Keratinocyte (primary cell): ENCODE results near the gene HOTAIR. TPM values are rescaled to one million over a fixed set of nuclear protein-coding genes. Genes with fewer than 3 reads are reported as not detected.
A peak's percentile ranks its signal among the peaks of the same experiment; 100 is the strongest.

Source experiments
- DNase-seq: peaks from one replicate; pipeline ENCODE4 v3.0.0-alpha.2; 2011; ENCODE audit warnings: low read depth, missing footprints, low spot score
- FAIRE-seq: peaks from 2 replicates; lab custom pipeline; 2011; peaks lifted over from hg19 to GRCh38; lab: Jason Lieb, UNC
- H2AFZ ChIP-seq: 2 replicates; pipeline ENCODE4 v1.6.0; 2012; ENCODE audit warnings: low read length, control low read depth, inconsistent platforms; ENCODE audit not compliant: control insufficient read depth
- H3K27ac ChIP-seq: 2 replicates; pipeline ENCODE4 v1.5.1; 2011; ENCODE audit warnings: low read length; ENCODE audit not compliant: control insufficient read depth, insufficient read depth
- H3K27me3 ChIP-seq: 3 replicates; pipeline ENCODE4 v1.6.0; 2011; ENCODE audit warnings: low read length; ENCODE audit not compliant: control insufficient read depth, insufficient read depth; ENCODE audit errors: extremely low read depth
- H3K36me3 ChIP-seq, 2 experiments: 2 replicates in 1 of 2; 3 replicates in 1 of 2; pipeline ENCODE4 v1.5.1; 2011; ENCODE audit warnings: low read length in 2 of 2, mild to moderate bottlenecking in 1 of 2; ENCODE audit not compliant: control insufficient read depth in 2 of 2, insufficient read depth in 2 of 2; ENCODE audit errors: extremely low read depth in 1 of 2
- H3K4me1 ChIP-seq: 3 replicates; pipeline ENCODE4 v1.5.1; 2011; ENCODE audit warnings: low read length; ENCODE audit not compliant: control insufficient read depth, insufficient read depth; ENCODE audit errors: extremely low read depth
- H3K4me2 ChIP-seq: 3 replicates; pipeline ENCODE4 v1.6.0; 2011; ENCODE audit warnings: low read depth, low read length; ENCODE audit not compliant: control insufficient read depth, insufficient read depth; ENCODE audit errors: extremely low read depth
- H3K4me3 ChIP-seq, 3 experiments: fragments of 200-600 bp in 1 of 3; sonication (generic) in 1 of 3; 2 replicates in 2 of 3; 3 replicates in 1 of 3; pipeline ENCODE4 v1.5.1; 2011 to 2016; ENCODE audit warnings: low read length in 3 of 3, mild to moderate bottlenecking in 3 of 3, control low read depth in 2 of 3, inconsistent platforms in 1 of 3, low read depth in 1 of 3, mixed read lengths in 1 of 3, mixed run types in 1 of 3, moderate library complexity in 1 of 3; ENCODE audit not compliant: control insufficient read depth in 2 of 3, insufficient read depth in 2 of 3; ENCODE audit errors: extremely low read depth in 1 of 3
- H3K79me2 ChIP-seq: 2 replicates; pipeline ENCODE4 v1.6.0; 2012; ENCODE audit warnings: low read length; ENCODE audit not compliant: control insufficient read depth, insufficient read depth
- H3K9ac ChIP-seq: 3 replicates; pipeline ENCODE4 v1.6.0; 2011; ENCODE audit warnings: low read length; ENCODE audit not compliant: control insufficient read depth, insufficient read depth; ENCODE audit errors: extremely low read depth
- H3K9me1 ChIP-seq: 3 replicates; pipeline ENCODE4 v1.6.0; 2011; ENCODE audit warnings: low read length; ENCODE audit not compliant: control insufficient read depth, insufficient read depth; ENCODE audit errors: extremely low read depth
- H3K9me3 ChIP-seq: 2 replicates; pipeline ENCODE4 v1.5.1; 2012; ENCODE audit warnings: low read depth, low read length; ENCODE audit not compliant: control insufficient read depth
- H4K20me1 ChIP-seq: 3 replicates; pipeline ENCODE4 v1.6.0; 2011; ENCODE audit warnings: low read length; ENCODE audit not compliant: control insufficient read depth, insufficient read depth; ENCODE audit errors: extremely low read depth
- CTCF ChIP-seq, 3 experiments: IDR thresholded peaks in 1 of 3; conservative IDR thresholded peaks in 1 of 3; optimal IDR thresholded peaks in 1 of 3; 2 replicates in 2 of 3; 3 replicates in 1 of 3; pipeline versions ENCODE3 to v1.5.1; 2011; ENCODE audit warnings: low read length in 3 of 3, mild to moderate bottlenecking in 3 of 3, moderate library complexity in 2 of 3, control low read depth in 1 of 3, inconsistent platforms in 1 of 3; ENCODE audit not compliant: insufficient read depth in 2 of 3; ENCODE audit errors: extremely low read depth in 1 of 3
- EZH2 ChIP-seq: IDR thresholded peaks from one replicate; pipeline ENCODE4 v1.6.1; 2012; ENCODE audit warnings: inconsistent platforms, mild to moderate bottlenecking, low read length, moderate library complexity
- dilution Hi-C: fragments of 300-500 bp; cut with MboI; formaldehyde crosslinking; loops from one replicate; pipeline ENCODE4 v1.7.0; 2020; ENCODE audit warnings: low sequenced_read_pairs; ENCODE audit not compliant: extremely low pct_ligation_motif_present
- polyA plus RNA-seq, 5 experiments: library from polyadenylated mRNA; depleted of rRNA in 3 of 5; stranded (reverse) in 3 of 5; stranded (forward) in 1 of 5; unstranded in 1 of 5; fragments of >200 nt; gene quantifications; 1 replicate in 1 of 5; 2 replicates in 3 of 5; 3 replicates in 1 of 5; pipeline versions ENCODE4 v1.2.1 to v1.2.3, GENCODE V29; 2011 to 2012; ENCODE audit warnings: missing spikeins in 2 of 5, low read depth in 1 of 5, low replicate concordance in 1 of 5

Gene HOTAIR
- polyA plus RNA-seq, 1 donor (not counting 4 experiments of a cell fraction or from before 2014, with no cell fraction given), result 4.0 TPM

GRCh38 chr12:53980104-53980801, 5.5 kb upstream of the HOTAIR start:
- dilution Hi-C loops, result no loop called here
- peaks cover 22% of the 10 kb centered on the region for H3K79me2 ChIP-seq
- H3K9me3 ChIP-seq, result no peaks in the 10 kb centered on the region
- H2AFZ ChIP-seq, result no peak overlapping the region
- H4K20me1 ChIP-seq, result no peaks in the 10 kb centered on the region
- H3K4me3 ChIP-seq, result peak overlapping the region in 1 of 3 experiments; percentile 9
- H3K9me1 ChIP-seq, result no peaks in the 10 kb centered on the region
- H3K4me1 ChIP-seq, result peaks cover 28% of the 10 kb centered on the region
- TF ChIP-seq EZH2, result no peak
- TF ChIP-seq CTCF (optimal IDR thresholded peaks at IDR 0.05 in 1 of 3, IDR thresholded peaks at IDR 0.05 in 1 of 3, conservative IDR thresholded peaks at IDR 0.05 in 1 of 3; ENCODE audit: extremely low read depth in 1 of 3, insufficient read depth in 2 of 3, low read length in 3 of 3), result no peak
- no peaks in the 10 kb centered on the region for H3K36me3 ChIP-seq
- peak overlapping the region; percentile 77 for H3K9ac ChIP-seq
- H3K27ac ChIP-seq, result peak overlapping the region; percentile 74
- FAIRE-seq (no peak), DNase-seq (no peak)
- H3K27me3 ChIP-seq, result no peaks in the 10 kb centered on the region
- peak overlapping the region; percentile 87 for H3K4me2 ChIP-seq

- H3K4me1 ChIP-seq, result peaks cover 28% of the 10 kb centered on the region
- no peak for TF ChIP-seq EZH2
- TF ChIP-seq CTCF (optimal IDR thresholded peaks at IDR 0.05 in 1 of 3, IDR thresholded peaks at IDR 0.05 in 1 of 3, conservative IDR thresholded peaks at IDR 0.05 in 1 of 3; ENCODE audit: extremely low read depth in 1 of 3, insufficient read depth in 2 of 3, low read length in 3 of 3), result no peak
- dilution Hi-C loops, result no loop called here
- DNase-seq (no peak), FAIRE-seq (no peak)
- no peak overlapping the region for H3K4me3 ChIP-seq
- no peak overlapping the region for H3K9ac ChIP-seq
- H3K79me2 ChIP-seq, result peaks cover 23% of the 10 kb centered on the region
- no peaks in the 10 kb centered on the region for H3K9me1 ChIP-seq
- no peaks in the 10 kb centered on the region for H3K27me3 ChIP-seq
- H3K4me2 ChIP-seq, result peak overlapping the region; percentile 54
- no peak overlapping the region for H2AFZ ChIP-seq
- no peak overlapping the region for H3K27ac ChIP-seq
- H3K9me3 ChIP-seq, result no peaks in the 10 kb centered on the region
- no peaks in the 10 kb centered on the region for H4K20me1 ChIP-seq
- no peaks in the 10 kb centered on the region for H3K36me3 ChIP-seq
Observed at GRCh38 chr12:53978477-53979356, 4.0 kb upstream of the HOTAIR start.
